AG10803 (cell line): ENCODE data around the gene CLEC2B.

ENCODE experiments used
- DNase-seq: peaks from one replicate; pipeline ENCODE4 v3.0.0; 2010; ENCODE audit warnings: low read depth
- H3K4me3 ChIP-seq: 2 replicates; pipeline ENCODE4 v1.5.1; 2011; ENCODE audit warnings: mild to moderate bottlenecking, low read length, control low read depth
- CTCF ChIP-seq: conservative IDR thresholded peaks from 2 replicates; pipeline ENCODE4 v1.5.1; 2011; ENCODE audit warnings: mild to moderate bottlenecking, low read length, control low read depth, inconsistent platforms

CLEC2B gene

GRCh38 chr12:9869307-9870161 is at the start of gene CLEC2B:
Gene CLEC2B, minus strand, starts transcription at chr12:9869354.
- peak within 1 kb of the TSS; percentile 59 for H3K4me3 ChIP-seq
- DNase-seq: peak; percentile 92
- TF ChIP-seq CTCF: no peak

- no peak for TF ChIP-seq CTCF
- no peak overlapping the region for H3K4me3 ChIP-seq
- DNase-seq: no peak
These were observed 42.6 kb upstream of the CLEC2B start for GRCh38 chr12:9911708-9912107.

- TF ChIP-seq CTCF: no peak
- DNase-seq: peak; percentile 52
- H3K4me3 ChIP-seq: no peak overlapping the region
These were observed 41.7 kb upstream of the CLEC2B start for GRCh38 chr12:9910716-9911421.

- no peak for DNase-seq
- no peak overlapping the region for H3K4me3 ChIP-seq
- no peak for TF ChIP-seq CTCF
These were observed 40.6 kb upstream of the CLEC2B start for GRCh38 chr12:9909724-9910123.

- no peak for TF ChIP-seq CTCF
- no peak overlapping the region for H3K4me3 ChIP-seq
- no peak for DNase-seq
These were observed 39.2 kb upstream of the CLEC2B start for GRCh38 chr12:9908350-9908749.

GRCh38 chr12:9907769-9908168 is 38.6 kb upstream of the CLEC2B start:
- TF ChIP-seq CTCF: no peak
- H3K4me3 ChIP-seq: no peak overlapping the region
- DNase-seq: no peak

- TF ChIP-seq CTCF: no peak
- no peak for DNase-seq
- H3K4me3 ChIP-seq: no peak overlapping the region
These were observed 37.7 kb upstream of the CLEC2B start for GRCh38 chr12:9906873-9907272.
